H9 (cell line): ENCODE measurements around the gene PPA1. TPM values are rescaled to one million over a fixed set of nuclear protein-coding genes. Genes with fewer than 3 reads are reported as not detected.

ENCODE experiments used
- DNase-seq: peaks from one replicate; pipeline ENCODE4 v3.0.0-alpha.2; 2017
- H2AFZ ChIP-seq: one replicate; pipeline ENCODE4 v1.6.1; 2013; ENCODE audit warnings: mild to moderate bottlenecking, low read length, control low read depth, moderate library complexity
- H2AK5ac ChIP-seq: 2 replicates; pipeline ENCODE4 v1.6.1; 2013; ENCODE audit warnings: low read length, control low read depth, mixed read lengths; ENCODE audit not compliant: insufficient read length
- H2BK120ac ChIP-seq: one replicate; pipeline ENCODE4 v1.6.1; 2013; ENCODE audit warnings: low read depth, mild to moderate bottlenecking, low read length, control low read depth, inconsistent platforms; ENCODE audit not compliant: poor library complexity, severe bottlenecking
- H2BK12ac ChIP-seq: 2 replicates; pipeline ENCODE4 v1.6.1; 2013; ENCODE audit warnings: low read length, control low read depth, mixed read lengths, low read depth; ENCODE audit not compliant: insufficient read length
- H2BK15ac ChIP-seq: 2 replicates; pipeline ENCODE4 v1.6.1; 2013; ENCODE audit warnings: low read depth, low read length, control low read depth
- H2BK20ac ChIP-seq: one replicate; pipeline ENCODE4 v1.6.1; 2013; ENCODE audit warnings: low read depth, mild to moderate bottlenecking, low read length, control low read depth, inconsistent platforms; ENCODE audit not compliant: poor library complexity, severe bottlenecking
- H2BK5ac ChIP-seq: 2 replicates; pipeline ENCODE4 v1.6.1; 2013; ENCODE audit warnings: low read length, control low read depth, mixed read lengths; ENCODE audit not compliant: insufficient read length
- H3K14ac ChIP-seq: 2 replicates; pipeline ENCODE4 v1.6.1; 2013; ENCODE audit warnings: low read length, control low read depth; ENCODE audit not compliant: insufficient read depth
- H3K18ac ChIP-seq: 2 replicates; pipeline ENCODE4 v1.6.1; 2013; ENCODE audit warnings: low read depth, mild to moderate bottlenecking, mixed read lengths, low read length, control low read depth; ENCODE audit not compliant: insufficient read length
- H3K23ac ChIP-seq: 2 replicates; pipeline ENCODE4 v1.6.1; 2013; ENCODE audit warnings: low read length, control low read depth, mixed read lengths, low read depth; ENCODE audit not compliant: insufficient read length
- H3K23me2 ChIP-seq: 2 replicates; pipeline ENCODE4 v1.6.1; 2013; ENCODE audit warnings: low read depth, mild to moderate bottlenecking, mixed read lengths, low read length, control low read depth; ENCODE audit not compliant: insufficient read length, poor library complexity, severe bottlenecking
- H3K27ac ChIP-seq: 2 replicates; pipeline ENCODE4 v1.5.1; 2013; ENCODE audit warnings: low read length, control low read depth, mixed read lengths, low read depth; ENCODE audit not compliant: insufficient read length
- H3K27me3 ChIP-seq: 2 replicates; pipeline ENCODE4 v1.6.1; 2013; ENCODE audit warnings: low read length, control low read depth, inconsistent platforms; ENCODE audit not compliant: insufficient read depth
- H3K4ac ChIP-seq: 2 replicates; pipeline ENCODE4 v1.6.1; 2013; ENCODE audit warnings: low read depth, mild to moderate bottlenecking, control low read depth, inconsistent platforms, low read length, moderate library complexity
- H3K4me1 ChIP-seq: 2 replicates; pipeline ENCODE4 v1.6.1; 2013; ENCODE audit warnings: low read length, control low read depth, inconsistent platforms; ENCODE audit not compliant: insufficient read depth
- H3K4me2 ChIP-seq: 2 replicates; pipeline ENCODE4 v1.6.1; 2013; ENCODE audit warnings: low read length, control low read depth, mixed read lengths; ENCODE audit not compliant: insufficient read length, insufficient read depth
- H3K56ac ChIP-seq: 2 replicates; pipeline ENCODE4 v1.6.1; 2013; ENCODE audit warnings: low read depth, mild to moderate bottlenecking, mixed read lengths, low read length, control low read depth; ENCODE audit not compliant: insufficient read length
- H3K79me1 ChIP-seq: 2 replicates; pipeline ENCODE4 v1.6.1; 2013; ENCODE audit warnings: low read depth, mild to moderate bottlenecking, moderate library complexity, low read length, control low read depth, inconsistent platforms; ENCODE audit not compliant: insufficient read depth, poor library complexity, severe bottlenecking
- H3K79me2 ChIP-seq: 2 replicates; pipeline ENCODE4 v1.6.1; 2013; ENCODE audit warnings: low read length, control low read depth, inconsistent platforms; ENCODE audit not compliant: insufficient read depth
- H3K9ac ChIP-seq: 2 replicates; pipeline ENCODE4 v1.6.1; 2013; ENCODE audit warnings: low read length, control low read depth, mixed read lengths; ENCODE audit not compliant: insufficient read length; ENCODE audit errors: extremely low read depth
- H3K9me3 ChIP-seq: one replicate; pipeline ENCODE4 v1.6.1; 2013; ENCODE audit warnings: low read depth, low read length, inconsistent platforms; ENCODE audit not compliant: control insufficient read depth
- H3T11ph ChIP-seq: one replicate; pipeline ENCODE4 v1.6.1; 2013; ENCODE audit warnings: mild to moderate bottlenecking, low read length, control low read depth, inconsistent platforms
- H4K20me1 ChIP-seq: one replicate; pipeline ENCODE4 v1.6.1; 2013; ENCODE audit not compliant: control insufficient read depth, insufficient read length, insufficient read depth
- H4K5ac ChIP-seq: 2 replicates; pipeline ENCODE4 v1.6.1; 2013; ENCODE audit warnings: low read depth, mild to moderate bottlenecking, mixed read lengths, low read length, control low read depth; ENCODE audit not compliant: insufficient read length
- H4K8ac ChIP-seq: replicated peaks from 2 replicates; pipeline ENCODE4 v1.6.1; 2013; ENCODE audit warnings: low read length, control low read depth, mixed read lengths, low read depth; ENCODE audit not compliant: insufficient read length
- H4K91ac ChIP-seq: 2 replicates; pipeline ENCODE4 v1.6.1; 2013; ENCODE audit warnings: low read depth, mild to moderate bottlenecking, moderate library complexity, mixed read lengths, low read length, control low read depth; ENCODE audit not compliant: insufficient read length
- H3K27ac Mint-ChIP-seq, 3 experiments: 2 replicates in 2 of 3; 3 replicates in 1 of 3; pipeline ENCODE4 v1.8.0; 2020 to 2021; ENCODE audit warnings: mixed read lengths in 3 of 3, mild to moderate bottlenecking in 1 of 3, moderate library complexity in 1 of 3
- H3K27me3 Mint-ChIP-seq: 2 replicates; pipeline ENCODE4 v1.8.0; 2021; ENCODE audit warnings: low read depth, mild to moderate bottlenecking, moderate library complexity, mixed read lengths
- H3K36me3 Mint-ChIP-seq, 3 experiments: 2 replicates in 2 of 3; 3 replicates in 1 of 3; pipeline ENCODE4 v1.8.0; 2020 to 2021; ENCODE audit warnings: low read depth in 3 of 3, mixed read lengths in 3 of 3; ENCODE audit not compliant: insufficient read depth in 1 of 3
- H3K4me1 Mint-ChIP-seq, 2 experiments: 2 replicates each; pipeline ENCODE4 v1.8.0; 2020; ENCODE audit warnings: mixed read lengths in 2 of 2
- H3K4me3 Mint-ChIP-seq, 2 experiments: 2 replicates in 1 of 2; 3 replicates in 1 of 2; pipeline ENCODE4 v1.8.0; 2020 to 2021; ENCODE audit warnings: mild to moderate bottlenecking in 2 of 2, mixed read lengths in 2 of 2, moderate library complexity in 1 of 2
- H3K9me3 Mint-ChIP-seq, 2 experiments: 2 replicates in 1 of 2; 3 replicates in 1 of 2; pipeline ENCODE4 v1.8.0; 2020; ENCODE audit warnings: mild to moderate bottlenecking in 2 of 2, mixed read lengths in 2 of 2, moderate library complexity in 1 of 2
- WGBS: extraction: QIAGEN DNeasy Blood & Tissue Kit; methylation state at CpG from one replicate; pipeline ENCODE4 v1.1.7; 2013; ENCODE audit warnings: missing lambda C conversion rate, low lambda C conversion rate, mixed read lengths; ENCODE audit not compliant: insufficient read length; ENCODE audit errors: extremely low coverage; 5-methylcytosine and 5-hydroxymethylcytosine counted together
- total RNA-seq: library from RNA; stranded (reverse); gene quantifications from 2 replicates; pipeline ENCODE4 v1.2.1, GENCODE V29; 2021
- TF ChIP-seq, protein P1 (sequence below): fragments of 200-600 bp; sonication (generic); conservative IDR thresholded peaks from 3 replicates; pipeline ENCODE4 v1.8.0; 2021; ENCODE audit warnings: antibody characterized with exemption, mild to moderate bottlenecking

The PPA1 gene
- total RNA-seq, 1 experiment from 2014 or later = 115 TPM

DNA sequence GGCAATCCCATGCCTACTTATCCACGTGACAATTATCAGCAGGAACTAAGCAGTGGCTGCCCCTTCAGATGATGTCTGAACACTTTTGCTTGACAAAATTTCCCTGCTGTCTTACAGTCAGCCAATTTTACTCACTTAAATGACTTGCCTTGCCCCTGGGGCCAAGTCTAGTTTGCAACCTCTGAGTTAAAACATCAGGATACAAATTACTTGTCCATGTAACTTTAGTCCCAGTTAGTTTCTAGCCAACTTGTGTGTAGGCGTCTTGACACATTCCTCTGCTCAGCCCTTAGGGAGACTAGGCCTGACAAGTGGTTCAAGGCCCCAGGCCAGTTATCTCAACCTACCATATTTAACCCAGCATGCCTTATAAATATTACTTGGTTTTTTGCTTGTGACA lies 75.1 kb downstream of the PPA1 start:
- Histone ChIP-seq H2BK5ac (no peak overlapping the region), H2BK15ac (no peak overlapping the region), H3K27ac (no peak overlapping the region), H3K14ac (no peak overlapping the region), H2BK12ac (no peak overlapping the region), H3K4me2 (no peak overlapping the region), H3K4me1 (no peaks in the 10 kb centered on the region), H3K9ac (no peak overlapping the region), H3K9me3 (no peaks in the 10 kb centered on the region), H3T11ph (no peak overlapping the region), H4K8ac (no peak overlapping the region), H4K5ac (no peak overlapping the region), H3K18ac (no peak overlapping the region), H3K56ac (no peak overlapping the region), H2AFZ (no peak overlapping the region), H3K79me1 (no peaks in the 10 kb centered on the region), H3K4ac (no peak overlapping the region), H4K20me1 (no peaks in the 10 kb centered on the region), H2BK20ac (no peak overlapping the region), H3K23ac (no peak overlapping the region), H3K27me3 (no peaks in the 10 kb centered on the region), H2BK120ac (no peak overlapping the region), H3K79me2 (peaks cover 5% of the 10 kb centered on the region; the same call in 1 of the 2 replicates), H3K23me2 (no peaks in the 10 kb centered on the region), H2AK5ac (no peak overlapping the region), H4K91ac (no peak overlapping the region)
- peaks cover 23 to 70% (median 69%) of the 10 kb centered on the region in 3 experiments; a peak in 6 of 7 replicates for H3K36me3 Mint-ChIP-seq
- no peak for DNase-seq
- no peaks in the 10 kb centered on the region for H3K9me3 Mint-ChIP-seq
- TF ChIP-seq, protein P1, sequence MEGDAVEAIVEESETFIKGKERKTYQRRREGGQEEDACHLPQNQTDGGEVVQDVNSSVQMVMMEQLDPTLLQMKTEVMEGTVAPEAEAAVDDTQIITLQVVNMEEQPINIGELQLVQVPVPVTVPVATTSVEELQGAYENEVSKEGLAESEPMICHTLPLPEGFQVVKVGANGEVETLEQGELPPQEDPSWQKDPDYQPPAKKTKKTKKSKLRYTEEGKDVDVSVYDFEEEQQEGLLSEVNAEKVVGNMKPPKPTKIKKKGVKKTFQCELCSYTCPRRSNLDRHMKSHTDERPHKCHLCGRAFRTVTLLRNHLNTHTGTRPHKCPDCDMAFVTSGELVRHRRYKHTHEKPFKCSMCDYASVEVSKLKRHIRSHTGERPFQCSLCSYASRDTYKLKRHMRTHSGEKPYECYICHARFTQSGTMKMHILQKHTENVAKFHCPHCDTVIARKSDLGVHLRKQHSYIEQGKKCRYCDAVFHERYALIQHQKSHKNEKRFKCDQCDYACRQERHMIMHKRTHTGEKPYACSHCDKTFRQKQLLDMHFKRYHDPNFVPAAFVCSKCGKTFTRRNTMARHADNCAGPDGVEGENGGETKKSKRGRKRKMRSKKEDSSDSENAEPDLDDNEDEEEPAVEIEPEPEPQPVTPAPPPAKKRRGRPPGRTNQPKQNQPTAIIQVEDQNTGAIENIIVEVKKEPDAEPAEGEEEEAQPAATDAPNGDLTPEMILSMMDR = no peak
- no peak overlapping the region for H3K4me3 Mint-ChIP-seq
- no peak overlapping the region; a peak in 1 of 7 replicates for H3K27ac Mint-ChIP-seq
- H3K27me3 Mint-ChIP-seq = no peaks in the 10 kb centered on the region
- no CpG with 5 or more reads among the region's 2 CpGs for WGBS
- peaks cover 9 to 17% of the 10 kb centered on the region in 2 experiments for H3K4me1 Mint-ChIP-seq
